ENCODE data around the gene HDDC2. TPM values are rescaled to one million over a fixed set of nuclear protein-coding genes. Genes with fewer than 3 reads are reported as not detected.
"Not testable (repeated sequence)": the region's sequence is repeated elsewhere in the genome, so short reads cannot be mapped to it uniquely, and the experiment has no call there.

The HDDC2 gene
- total RNA-seq, 1 donor from 2014 or later, result 70.6 TPM

DNA sequence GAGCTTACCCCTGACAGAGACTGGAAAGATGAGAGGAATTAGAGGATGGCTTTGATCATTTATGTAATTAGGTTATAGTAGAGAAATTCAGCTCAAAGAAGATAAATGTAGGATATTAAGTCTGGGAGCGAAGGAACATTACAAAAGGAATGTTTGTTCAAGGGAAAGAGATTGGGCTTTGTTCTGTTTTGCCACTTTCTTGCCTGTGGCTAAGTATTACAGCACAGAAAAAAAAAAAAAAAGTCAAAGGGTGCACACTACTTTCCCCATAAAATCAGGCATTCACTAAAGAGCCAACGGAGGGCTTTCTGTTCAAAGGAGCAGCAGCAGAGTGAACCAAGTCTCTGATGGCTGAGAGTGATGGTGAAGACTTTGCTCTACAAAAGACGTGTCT is 5.0 kb upstream of the HDDC2 start:
- DNase-seq (ENCODE audit: low read depth), result no peak

DNA sequence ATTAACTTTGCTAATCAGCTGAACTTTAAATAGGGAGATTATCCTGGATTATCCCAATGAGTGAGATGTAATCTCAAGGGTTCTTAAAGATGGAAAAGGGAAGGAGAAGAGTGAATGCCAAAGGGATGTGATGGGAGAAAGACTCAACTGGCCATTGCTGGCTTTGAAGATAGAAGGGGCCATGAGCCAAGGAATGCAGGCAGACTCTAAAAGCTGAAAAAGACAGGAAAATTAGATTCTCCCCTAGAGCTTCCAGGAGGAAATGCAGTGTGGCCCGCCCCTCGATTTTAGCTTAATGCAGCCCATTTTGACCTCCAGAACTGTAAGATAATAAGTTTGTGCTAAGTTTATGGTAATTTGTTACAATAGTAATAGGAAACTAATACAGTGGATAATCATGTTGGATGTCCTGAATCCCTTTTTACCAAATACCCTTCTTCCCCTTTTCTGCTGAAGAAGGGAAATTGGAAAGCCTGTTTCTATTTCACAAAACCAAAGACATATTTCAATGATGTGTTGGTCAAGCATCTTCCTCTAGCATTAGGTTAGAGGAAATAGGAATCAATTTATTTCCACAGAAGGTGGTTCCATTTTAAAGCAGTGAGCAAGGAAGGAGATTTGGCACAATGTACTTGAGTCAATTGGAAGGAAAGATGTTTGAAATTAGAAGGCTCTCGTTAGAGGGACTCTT is 3.3 kb upstream of the HDDC2 start:
- no peak for DNase-seq (ENCODE audit: low read depth)

DNA sequence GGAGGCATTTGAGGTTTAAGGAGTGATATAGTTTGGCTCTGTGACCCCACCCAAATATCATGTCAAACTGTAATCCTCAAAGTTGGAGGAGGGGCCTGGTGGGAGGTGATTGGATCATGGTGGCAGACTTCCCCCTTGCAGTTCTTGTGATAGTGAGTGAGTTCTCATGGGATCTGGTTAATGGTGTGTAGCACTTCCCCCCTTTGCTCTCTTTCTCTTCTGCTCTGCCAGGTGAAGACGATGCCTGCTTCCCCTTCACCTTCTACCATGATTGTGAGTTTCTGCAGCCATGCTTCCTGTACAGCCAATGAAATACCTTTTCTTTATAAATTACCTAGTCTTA is 1.7 kb upstream of the HDDC2 start:
- DNase-seq (ENCODE audit: low read depth), result no peak

DNA sequence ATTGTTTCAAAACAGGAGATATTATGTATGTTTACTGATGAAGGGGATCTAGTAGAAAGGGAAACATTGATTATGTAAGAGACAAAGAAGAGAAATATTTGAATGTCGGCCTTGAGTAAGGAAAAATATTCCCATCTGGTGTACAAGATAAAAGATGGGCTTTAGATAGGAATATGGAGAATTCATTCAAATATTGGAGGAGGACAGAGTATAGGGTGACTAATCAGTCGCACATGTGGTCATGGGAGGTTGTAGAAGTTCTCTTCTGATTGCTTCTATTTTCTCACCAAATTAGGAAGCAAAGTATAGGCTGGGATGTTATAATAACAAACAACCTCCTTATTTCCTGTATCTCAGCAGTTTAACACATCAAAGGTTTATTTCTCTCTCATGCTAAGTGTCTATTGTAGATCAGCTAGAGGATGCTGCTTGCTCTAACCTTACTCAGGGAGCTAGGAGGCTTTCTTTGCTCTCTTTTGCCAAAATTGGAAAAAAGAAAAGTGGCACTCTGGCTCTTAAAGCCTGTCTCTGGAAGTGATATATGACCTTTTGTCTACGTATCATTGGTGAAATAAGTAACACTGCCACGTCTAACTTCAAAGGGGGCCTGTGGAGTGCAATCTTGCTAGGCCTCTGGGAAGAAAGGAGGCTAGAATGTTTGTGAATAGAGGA is 1.2 kb upstream of the HDDC2 start:
- no peak for DNase-seq (ENCODE audit: low read depth)

DNA sequence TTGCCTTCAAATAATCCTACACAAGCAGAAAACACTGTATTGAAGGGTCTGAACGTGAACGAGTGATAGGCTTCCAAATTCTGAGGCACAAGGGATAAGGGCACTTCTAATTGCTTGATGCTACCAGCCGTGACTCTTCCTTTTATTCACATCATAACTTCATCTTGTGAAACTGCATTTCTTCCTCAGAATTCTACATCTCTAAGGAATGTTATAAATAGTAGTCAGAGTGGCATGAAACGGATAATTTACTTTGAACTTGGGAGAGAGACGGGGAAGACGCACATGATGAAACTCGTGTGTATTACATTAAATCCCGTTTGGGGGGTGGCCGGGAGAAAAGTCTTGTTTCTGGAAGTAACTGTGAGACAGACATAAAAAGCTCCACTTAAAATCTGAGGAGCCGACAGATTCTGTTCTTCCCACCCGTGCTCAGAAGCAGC is 754 bp downstream of the HDDC2 start:
- peak; percentile 33 for DNase-seq (ENCODE audit: low read depth)

DNA sequence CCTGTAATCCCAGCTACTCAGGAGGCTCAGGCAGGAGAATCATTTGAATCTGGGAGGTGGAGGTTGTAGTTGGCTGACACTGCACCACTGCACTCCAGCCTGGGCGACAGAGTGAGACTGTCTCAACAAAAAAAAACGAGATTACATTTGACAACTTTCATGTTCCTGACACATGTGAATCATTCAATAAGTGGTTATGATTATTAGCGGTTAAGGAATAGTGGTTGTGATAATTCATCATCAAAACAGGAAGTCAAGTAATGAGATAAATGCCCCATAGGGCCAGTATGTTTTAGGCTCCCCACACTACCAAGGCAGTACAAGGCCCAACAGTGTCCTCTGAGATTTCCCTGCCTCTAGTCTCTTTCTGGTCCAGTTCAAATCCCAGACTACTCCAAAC is 2.5 kb downstream of the HDDC2 start:
- DNase-seq (ENCODE audit: low read depth), result no peak

DNA sequence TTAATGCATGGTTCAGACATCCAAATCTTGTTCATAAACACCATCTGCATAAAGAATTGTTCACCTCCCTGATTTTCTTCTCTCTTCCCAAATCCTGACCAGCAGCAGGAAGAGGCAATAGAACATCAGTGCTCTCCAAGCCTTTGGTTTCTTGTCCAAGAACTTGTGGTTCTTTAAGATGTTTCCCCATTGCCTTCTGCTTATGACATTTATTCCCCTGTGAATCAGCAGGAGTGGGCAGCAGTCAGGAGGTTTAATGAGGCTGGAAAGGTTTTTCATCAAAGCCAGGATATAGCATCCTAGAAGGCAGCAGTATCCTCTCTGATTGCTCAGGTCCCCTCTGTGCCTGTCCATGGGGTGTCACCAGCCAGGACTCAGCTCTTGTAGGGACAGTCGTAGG is 5.3 kb downstream of the HDDC2 start:
- no peak for DNase-seq (ENCODE audit: low read depth)

DNA sequence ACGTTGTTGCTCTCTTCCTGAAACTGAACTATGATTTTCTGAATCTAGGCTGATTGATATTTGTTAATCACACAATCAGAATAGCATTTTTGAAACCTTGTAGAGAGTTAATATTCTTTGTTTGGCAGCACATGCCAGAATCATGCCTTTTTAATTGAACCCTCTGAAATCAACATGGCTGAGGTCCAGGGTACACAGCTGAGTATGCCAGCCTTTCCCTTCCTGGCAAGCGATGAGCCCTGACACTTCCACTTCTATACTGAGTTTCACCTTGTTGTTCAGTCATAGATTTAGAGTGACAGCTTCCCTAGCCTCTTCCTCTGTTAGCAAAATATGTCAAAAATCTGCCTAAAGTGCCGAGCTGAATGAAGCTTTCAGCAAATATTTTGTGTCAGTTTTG is 6.8 kb downstream of the HDDC2 start:
- no peak for DNase-seq (ENCODE audit: low read depth)

DNA sequence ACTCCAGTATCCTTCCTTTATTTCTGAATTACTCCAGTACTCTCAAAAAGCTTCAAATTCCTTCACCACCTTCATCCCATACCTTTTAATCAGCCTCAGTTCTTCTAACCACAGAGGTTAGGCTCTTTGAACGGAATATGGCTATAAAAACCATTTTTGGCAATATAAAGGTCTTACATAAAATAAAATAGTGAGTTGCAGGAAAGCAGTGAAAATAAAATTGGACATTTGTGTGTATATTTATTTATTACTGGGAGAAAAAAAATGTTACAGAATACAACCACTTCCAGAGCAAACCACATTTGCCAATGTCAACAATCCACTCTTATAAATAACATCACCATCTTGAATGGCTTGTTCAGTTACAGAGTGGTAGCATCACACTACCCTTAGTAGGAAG is 7.7 kb downstream of the HDDC2 start:
- DNase-seq (ENCODE audit: low read depth), result no peak

DNA sequence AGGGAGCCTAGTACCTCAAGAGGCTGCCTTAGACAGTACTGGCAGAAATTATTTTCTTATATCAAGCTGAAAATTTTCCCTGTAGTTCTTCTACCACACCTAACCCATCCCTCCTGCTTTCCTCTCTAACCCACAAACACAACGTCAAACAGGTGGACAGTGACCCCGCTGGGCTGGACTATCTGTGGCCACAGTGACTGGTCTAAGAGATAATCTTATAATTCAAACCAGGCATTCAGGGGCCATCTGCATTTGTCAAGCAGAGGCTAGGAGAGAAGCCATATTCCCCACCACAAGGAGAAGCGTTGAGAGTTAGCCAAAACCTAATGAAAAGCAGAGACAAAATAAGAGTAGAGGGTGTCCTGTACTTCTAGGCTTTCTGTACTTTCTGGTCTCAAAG is 8.2 kb downstream of the HDDC2 start:
- no peak for DNase-seq (ENCODE audit: low read depth)

DNA sequence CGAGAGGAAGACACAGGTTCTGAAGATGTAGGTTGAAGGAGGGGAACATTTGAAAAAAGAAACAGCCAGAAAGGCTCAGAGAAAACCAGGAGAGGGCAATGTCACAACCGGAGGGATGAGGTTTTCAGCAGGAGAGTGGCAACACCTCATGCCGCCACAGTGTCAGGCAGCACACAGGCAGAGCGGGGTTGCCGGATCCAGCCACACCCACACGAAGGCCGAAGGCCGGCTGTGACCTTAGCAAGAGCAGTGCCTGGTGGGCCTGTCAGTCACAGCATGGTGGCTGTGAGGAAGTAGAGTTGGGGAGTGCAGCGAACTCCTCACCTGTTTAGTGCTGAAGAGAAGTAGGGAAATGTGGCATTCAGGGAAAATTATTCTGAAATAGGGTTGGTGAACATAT is 14.0 kb downstream of the HDDC2 start:
- no peak for DNase-seq (ENCODE audit: low read depth)

DNA sequence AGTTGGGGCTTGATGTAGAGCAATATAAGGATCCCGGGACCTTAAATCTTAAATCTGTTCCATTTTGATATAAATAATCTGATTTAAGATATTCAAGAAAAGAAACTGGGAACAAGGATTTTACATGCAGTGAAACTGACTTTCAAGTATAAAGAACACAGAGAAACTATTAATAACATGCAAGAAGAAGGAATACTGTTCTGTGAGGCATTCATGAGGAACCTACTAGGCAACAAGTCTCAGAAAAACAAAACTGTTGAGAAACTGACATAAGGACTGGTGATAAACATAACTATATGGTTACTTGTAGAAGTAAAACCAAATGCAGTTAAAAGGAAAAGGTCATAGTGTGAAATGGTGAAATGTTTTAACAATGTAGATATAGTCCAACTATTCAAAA is 15.8 kb downstream of the HDDC2 start:
- no peak for DNase-seq (ENCODE audit: low read depth)

DNA sequence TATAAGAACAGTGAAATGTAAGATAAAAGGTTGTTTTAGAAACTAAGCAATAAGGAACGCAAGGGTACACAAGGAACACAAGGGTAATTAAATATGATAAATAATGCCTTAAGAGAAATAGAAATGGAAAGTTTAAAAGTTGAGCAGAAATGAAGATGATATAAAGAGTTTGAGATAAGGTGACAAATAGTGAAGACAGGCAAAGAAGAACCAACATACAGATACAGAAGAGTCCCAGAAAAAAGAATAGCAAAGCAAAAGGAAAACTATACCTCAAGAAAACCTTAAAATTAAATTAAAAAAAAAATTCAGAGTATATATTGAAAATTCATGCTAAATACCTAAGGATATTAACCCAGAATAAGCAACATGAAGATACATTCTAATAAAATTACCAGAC is 16.4 kb downstream of the HDDC2 start:
- DNase-seq (ENCODE audit: low read depth), result no peak

DNA sequence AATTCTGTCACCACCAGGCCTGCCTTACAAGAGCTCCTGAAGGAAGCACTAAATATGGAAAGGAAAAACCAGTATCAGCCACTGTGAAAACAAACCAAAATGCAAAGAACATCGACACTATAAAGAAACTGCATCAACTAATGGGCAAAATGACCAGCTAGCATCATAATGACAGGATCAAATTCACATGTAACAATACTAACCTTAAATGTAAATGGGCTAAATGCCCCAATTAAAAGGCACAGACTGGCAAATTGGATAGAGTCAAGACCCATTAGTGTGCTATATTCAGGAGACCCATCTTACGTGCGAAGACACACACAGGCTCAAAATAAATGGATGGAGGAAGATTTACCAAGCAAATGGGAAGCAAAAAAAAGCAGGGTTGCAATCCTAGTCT is 19.3 kb downstream of the HDDC2 start:
- not testable (repeated sequence) for DNase-seq (ENCODE audit: low read depth)

DNA sequence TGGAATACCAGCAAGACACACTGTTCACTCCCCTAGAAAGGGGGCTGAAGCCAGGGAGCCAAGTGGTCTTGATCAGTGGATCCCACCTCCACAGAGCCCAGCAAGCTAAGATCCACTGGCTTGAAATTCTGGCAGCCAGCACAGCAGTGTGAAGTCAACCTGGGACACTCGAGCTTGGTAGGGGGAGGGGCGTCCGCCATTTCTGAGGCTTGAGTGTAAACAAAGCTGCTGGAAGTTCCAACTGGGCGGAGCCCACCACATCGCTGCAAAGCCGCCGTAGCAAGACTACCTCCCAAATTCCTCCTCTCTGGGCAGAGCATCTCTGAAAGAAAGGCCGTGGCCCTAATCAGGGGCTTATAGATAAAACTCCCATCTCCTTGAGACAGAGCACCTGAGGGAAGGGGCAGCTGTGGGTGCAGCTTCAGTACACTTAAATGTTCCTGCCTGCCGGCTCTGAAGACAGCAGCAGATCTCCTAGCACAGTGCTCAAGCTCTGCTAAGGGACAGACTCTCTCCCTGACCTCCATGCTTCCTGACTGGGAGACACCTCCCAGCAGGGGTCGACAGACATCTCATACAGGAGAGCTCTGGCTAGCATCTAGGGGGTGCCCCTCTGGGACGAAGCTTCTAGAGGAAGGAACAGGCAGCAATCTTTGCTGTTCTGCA is 21.3 kb downstream of the HDDC2 start:
- DNase-seq (ENCODE audit: low read depth), result not testable (repeated sequence)

DNA sequence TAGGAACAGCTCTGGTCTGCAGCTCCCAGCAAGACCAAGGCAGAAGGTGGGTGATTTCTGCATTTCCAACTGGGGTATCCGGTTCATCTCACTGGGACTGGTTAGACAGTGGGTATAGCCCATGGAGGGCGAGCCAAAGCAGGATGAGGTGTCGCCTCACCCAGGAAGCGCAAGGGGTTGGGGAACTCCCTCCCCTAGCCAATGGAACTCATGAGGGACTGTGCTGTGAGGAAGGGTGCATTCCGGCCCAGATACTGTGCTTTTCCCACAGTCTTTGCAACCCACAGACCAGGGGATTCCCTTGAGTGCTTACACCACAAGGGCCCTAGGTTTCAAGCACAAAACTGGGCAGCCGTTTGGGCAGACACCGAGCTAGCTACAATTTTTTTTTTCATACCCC is 21.8 kb downstream of the HDDC2 start:
- DNase-seq (ENCODE audit: low read depth), result no peak

DNA sequence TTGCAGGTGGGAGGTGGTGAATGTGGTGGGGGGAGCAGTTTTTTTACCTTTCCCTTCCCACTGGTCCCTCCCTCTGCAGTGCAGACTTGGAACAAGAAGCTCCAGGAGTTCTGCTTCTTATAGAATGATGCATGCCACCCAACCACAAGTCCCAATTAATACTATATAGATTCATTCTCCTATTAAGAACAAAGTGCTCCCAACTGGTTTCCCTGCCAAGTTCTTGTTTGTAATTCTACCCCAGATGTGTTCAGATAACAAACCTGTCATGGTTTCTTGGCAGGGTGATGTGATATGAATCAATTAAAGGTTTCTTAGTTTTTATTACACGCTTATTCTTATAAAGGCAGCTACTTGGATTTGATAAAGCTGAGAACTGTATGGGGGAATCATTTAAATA is 23.9 kb downstream of the HDDC2 start:
- DNase-seq (ENCODE audit: low read depth), result no peak

DNA sequence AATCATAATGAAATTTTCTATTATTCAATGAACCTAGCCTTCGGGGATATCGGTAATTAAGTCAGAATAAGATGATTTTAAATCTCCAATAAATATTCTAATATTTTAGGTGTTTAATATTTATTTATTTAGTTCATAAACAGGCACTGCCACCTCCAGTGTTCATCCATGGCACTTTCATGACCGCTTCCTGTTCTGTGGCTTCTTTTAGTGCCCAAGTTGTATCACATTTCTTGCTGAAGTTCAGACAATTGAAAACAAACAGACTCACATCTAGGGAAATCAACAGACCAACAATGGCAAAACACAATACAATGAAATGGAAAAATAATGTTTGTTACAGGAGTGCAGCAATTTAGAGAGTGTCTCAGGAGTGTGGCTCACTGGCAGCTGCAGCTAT is 26.0 kb downstream of the HDDC2 start:
- no peak for DNase-seq (ENCODE audit: low read depth)

DNA sequence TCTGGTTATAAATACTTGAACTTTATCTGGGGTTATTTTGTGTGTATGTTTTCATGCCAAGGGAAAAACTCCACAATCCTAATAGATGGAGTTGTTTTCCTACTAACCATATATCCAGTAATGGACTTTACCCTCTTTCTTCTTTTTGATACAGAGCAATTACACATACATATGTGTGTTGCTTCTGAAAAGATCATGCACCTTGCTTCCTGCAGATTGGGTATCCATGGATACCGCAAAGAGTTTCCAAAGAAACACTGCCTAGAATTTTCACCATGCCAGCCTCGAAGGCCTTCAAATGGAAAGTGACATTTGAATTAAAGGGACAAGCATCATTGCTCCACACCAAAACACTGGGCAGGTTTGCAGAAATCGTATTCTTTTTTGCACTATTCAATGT is 26.8 kb downstream of the HDDC2 start:
- no peak for DNase-seq (ENCODE audit: low read depth)

DNA sequence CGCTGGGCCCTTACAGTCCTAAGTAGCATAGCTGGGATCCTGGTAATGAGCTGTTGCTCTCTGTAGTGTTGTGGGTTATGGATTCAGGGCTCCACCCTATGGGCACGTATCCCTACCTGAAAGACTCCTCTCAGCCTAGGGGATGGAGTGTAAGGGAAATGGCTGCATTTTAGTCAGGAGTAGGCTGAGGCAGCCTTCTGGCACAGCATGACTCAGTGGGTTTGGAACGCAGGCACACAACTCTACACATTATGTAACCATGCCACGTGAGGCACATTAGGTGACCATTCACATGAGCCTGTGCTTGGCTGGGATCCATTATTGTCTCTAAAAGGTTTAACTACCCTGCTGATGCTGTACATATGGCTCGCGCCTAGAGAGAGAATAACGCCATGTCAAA is 27.8 kb downstream of the HDDC2 start:
- DNase-seq (ENCODE audit: low read depth), result peak; percentile 97

DNA sequence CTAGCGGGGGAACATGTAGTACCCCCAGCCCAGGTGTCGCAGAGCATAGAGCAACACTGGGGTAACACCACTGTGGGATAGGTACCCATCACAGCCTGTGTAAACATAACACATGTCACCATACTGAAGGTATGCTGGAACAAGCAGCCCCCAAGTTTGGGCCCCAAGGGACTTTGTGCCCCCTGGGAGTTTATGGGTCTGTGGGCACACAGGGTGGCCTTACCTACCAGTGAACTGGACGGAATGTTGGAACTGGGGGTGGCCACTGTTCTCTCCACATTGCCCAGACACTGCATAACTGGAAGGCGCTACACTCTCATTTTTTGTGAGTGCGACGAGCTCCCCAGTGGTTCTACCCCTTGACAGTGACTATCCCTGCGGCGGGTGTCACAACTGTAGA is 28.5 kb downstream of the HDDC2 start:
- no peak for DNase-seq (ENCODE audit: low read depth)

DNA sequence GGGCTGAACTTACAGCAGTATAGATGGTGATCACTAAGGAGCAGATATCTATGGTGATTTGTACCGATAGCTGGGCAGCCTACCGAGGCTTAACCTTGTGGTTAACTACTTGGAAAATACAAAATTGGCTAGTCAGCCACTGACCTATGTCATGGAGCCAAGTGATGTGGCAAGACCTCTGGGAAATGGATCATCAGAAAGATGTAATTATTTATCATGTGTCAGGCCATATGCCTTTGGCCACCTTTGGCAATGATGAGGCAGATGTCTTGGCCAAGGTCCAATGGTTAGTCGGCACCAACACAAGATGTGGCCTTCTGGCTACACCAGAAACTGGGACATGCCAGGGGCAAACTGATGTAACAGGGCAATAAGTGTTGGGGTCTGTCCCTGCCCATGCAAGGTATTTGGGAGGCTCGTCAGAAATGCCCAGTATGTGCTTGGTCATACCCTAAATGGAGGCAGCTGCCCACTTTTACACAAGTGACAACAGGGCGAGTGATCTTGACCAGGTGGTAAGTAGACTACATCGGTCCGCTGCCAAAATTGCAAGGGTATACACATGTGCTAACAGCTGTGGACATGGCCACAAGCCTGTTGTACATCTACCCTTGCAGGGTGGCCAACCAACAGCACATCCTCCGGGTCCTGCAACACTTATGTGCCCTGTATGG is 30.1 kb downstream of the HDDC2 start:
- no peak for DNase-seq (ENCODE audit: low read depth)

DNA sequence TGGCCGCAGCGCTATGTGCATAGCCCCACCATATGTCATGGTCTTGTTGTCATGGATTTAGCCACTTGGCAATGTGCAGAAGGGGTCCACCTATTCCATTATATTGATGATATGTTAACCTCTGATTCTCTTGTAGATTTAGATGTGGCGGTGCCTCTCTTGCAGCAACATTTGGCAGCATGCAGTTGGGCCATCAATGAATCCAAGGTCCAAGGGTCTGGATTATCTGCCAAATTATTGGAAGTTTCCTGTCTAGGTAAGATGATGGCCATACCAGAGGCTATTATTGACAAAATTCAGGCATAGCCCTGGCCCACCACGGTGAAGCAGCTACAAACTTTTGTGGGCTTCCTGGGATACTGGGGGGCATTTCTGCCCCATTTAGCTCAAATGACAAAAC is 31.4 kb downstream of the HDDC2 start:
- no peak for DNase-seq (ENCODE audit: low read depth)
